ENCODE results near the gene SPATA46.

Gene SPATA46

GRCh38 chr1:162369571-162369970 lies 7.1 kb downstream of the SPATA46 start:
- H3K27me3 ChIP-seq (ENCODE audit: insufficient read depth, low read length, poor library complexity, severe bottlenecking), result no peaks in the 10 kb centered on the region
- H3K9ac ChIP-seq (ENCODE audit: low read depth, low read length, poor library complexity, severe bottlenecking), result no peak overlapping the region
- no peak overlapping the region for H2AFZ ChIP-seq (ENCODE audit: low read length)
- H3K4me1 ChIP-seq (ENCODE audit: insufficient read depth, low read length, poor library complexity, severe bottlenecking), result peaks cover 25% of the 10 kb centered on the region
- no peaks in the 10 kb centered on the region for H3K79me2 ChIP-seq (ENCODE audit: insufficient read depth, low read length)
- H3K4me2 ChIP-seq (ENCODE audit: low read depth, low read length, poor library complexity, severe bottlenecking), result no peak overlapping the region
- TF ChIP-seq CTCF (conservative IDR thresholded peaks at IDR 0.05; ENCODE audit: low read length), result no peak
- TF ChIP-seq EZH2phosphoT487 (IDR thresholded peaks at IDR 0.05; ENCODE audit: borderline replicate concordance), result no peak
- no peak overlapping the region for H3K4me3 ChIP-seq (ENCODE audit: low read length, poor library complexity, severe bottlenecking)
- no peaks in the 10 kb centered on the region for H4K20me1 ChIP-seq (ENCODE audit: insufficient read depth, low read length, poor library complexity, severe bottlenecking)
- no peaks in the 10 kb centered on the region for H3K36me3 ChIP-seq (ENCODE audit: insufficient read depth, low read length)
- H3K9me2 ChIP-seq (replicated peaks; ENCODE audit: low read depth, low read length), result no peaks in the 10 kb centered on the region
- no peaks in the 10 kb centered on the region for H3F3A ChIP-seq (ENCODE audit: low read depth)
- no peaks in the 10 kb centered on the region for H3K9me3 ChIP-seq (ENCODE audit: insufficient read depth, low read depth, low read length)

GRCh38 chr1:162368451-162368850 lies 8.2 kb downstream of the SPATA46 start:
- no peaks in the 10 kb centered on the region for H3K9me2 ChIP-seq (replicated peaks; ENCODE audit: low read depth, low read length)
- no peaks in the 10 kb centered on the region for H3K36me3 ChIP-seq (ENCODE audit: insufficient read depth, low read length)
- H3K4me3 ChIP-seq (ENCODE audit: low read length, poor library complexity, severe bottlenecking), result no peak overlapping the region
- no peak overlapping the region for H2AFZ ChIP-seq (ENCODE audit: low read length)
- no peak overlapping the region for H3K9ac ChIP-seq (ENCODE audit: low read depth, low read length, poor library complexity, severe bottlenecking)
- H3K27me3 ChIP-seq (ENCODE audit: insufficient read depth, low read length, poor library complexity, severe bottlenecking), result no peaks in the 10 kb centered on the region
- no peak overlapping the region for H3K4me2 ChIP-seq (ENCODE audit: low read depth, low read length, poor library complexity, severe bottlenecking)
- H3K9me3 ChIP-seq (ENCODE audit: insufficient read depth, low read depth, low read length), result no peaks in the 10 kb centered on the region
- H3F3A ChIP-seq (ENCODE audit: low read depth), result no peaks in the 10 kb centered on the region
- H4K20me1 ChIP-seq (ENCODE audit: insufficient read depth, low read length, poor library complexity, severe bottlenecking), result no peaks in the 10 kb centered on the region
- TF ChIP-seq EZH2phosphoT487 (IDR thresholded peaks at IDR 0.05; ENCODE audit: borderline replicate concordance) (no peak), CTCF (conservative IDR thresholded peaks at IDR 0.05; ENCODE audit: low read length) (no peak)
- peaks cover 18% of the 10 kb centered on the region for H3K4me1 ChIP-seq (ENCODE audit: insufficient read depth, low read length, poor library complexity, severe bottlenecking)
- H3K79me2 ChIP-seq (ENCODE audit: insufficient read depth, low read length), result no peaks in the 10 kb centered on the region

- H3K27me3 ChIP-seq (ENCODE audit: insufficient read depth, low read length, poor library complexity, severe bottlenecking), result no peaks in the 10 kb centered on the region
- no peaks in the 10 kb centered on the region for H3F3A ChIP-seq (ENCODE audit: low read depth)
- no peaks in the 10 kb centered on the region for H3K36me3 ChIP-seq (ENCODE audit: insufficient read depth, low read length)
- no peaks in the 10 kb centered on the region for H3K9me2 ChIP-seq (replicated peaks; ENCODE audit: low read depth, low read length)
- H2AFZ ChIP-seq (ENCODE audit: low read length), result no peak overlapping the region
- peaks cover 11% of the 10 kb centered on the region for H3K4me1 ChIP-seq (ENCODE audit: insufficient read depth, low read length, poor library complexity, severe bottlenecking)
- no peaks in the 10 kb centered on the region for H4K20me1 ChIP-seq (ENCODE audit: insufficient read depth, low read length, poor library complexity, severe bottlenecking)
- H3K9me3 ChIP-seq (ENCODE audit: insufficient read depth, low read depth, low read length), result no peaks in the 10 kb centered on the region
- no peak overlapping the region for H3K4me3 ChIP-seq (ENCODE audit: low read length, poor library complexity, severe bottlenecking)
- TF ChIP-seq EZH2phosphoT487 (IDR thresholded peaks at IDR 0.05; ENCODE audit: borderline replicate concordance) (no peak), CTCF (conservative IDR thresholded peaks at IDR 0.05; ENCODE audit: low read length) (no peak)
- H3K4me2 ChIP-seq (ENCODE audit: low read depth, low read length, poor library complexity, severe bottlenecking), result no peak overlapping the region
- no peaks in the 10 kb centered on the region for H3K79me2 ChIP-seq (ENCODE audit: insufficient read depth, low read length)
- H3K9ac ChIP-seq (ENCODE audit: low read depth, low read length, poor library complexity, severe bottlenecking), result no peak overlapping the region
Observed at GRCh38 chr1:162367772-162368171, 8.9 kb downstream of the SPATA46 start.
